Tibial nerve (tissue), 4 donors: ENCODE measurements around the gene NDRG2. TPM values are rescaled to one million over a fixed set of nuclear protein-coding genes. Genes with fewer than 3 reads are reported as not detected.

ENCODE experiments used
- DNase-seq, 2 donors: peaks; one replicate each; pipeline ENCODE4 v3.0.0-alpha.2; 2019; ENCODE audit warnings: low spot score in 2 of 2
- H3K27ac ChIP-seq, 4 donors: fragments of 200-600 bp; sonication (generic) in 3 of 4; one replicate each; pipeline ENCODE4 v1.5.1; 2017 to 2019; ENCODE audit warnings: mild to moderate bottlenecking in 1 of 4
- H3K27me3 ChIP-seq, 2 donors: fragments of 200-600 bp; sonication (generic) in 1 of 2; one replicate each; pipeline versions ENCODE4 v1.5.1 to v1.6.0; 2017 to 2019
- H3K36me3 ChIP-seq, 3 donors: fragments of 200-600 bp; sonication (generic); one replicate each; pipeline ENCODE4 v1.5.1; 2018 to 2019
- H3K4me1 ChIP-seq, 4 donors: fragments of 200-600 bp; sonication (generic) in 3 of 4; one replicate each; pipeline ENCODE4 v1.5.1; 2017 to 2019
- H3K4me3 ChIP-seq, 4 donors: fragments of 200-600 bp; sonication (generic) in 3 of 4; one replicate each; pipeline ENCODE4 v1.5.1; 2017 to 2019; ENCODE audit warnings: mild to moderate bottlenecking in 1 of 4, moderate library complexity in 1 of 4
- H3K9me3 ChIP-seq, 4 donors: fragments of 200-600 bp; sonication (generic) in 3 of 4; one replicate each; pipeline ENCODE4 v1.5.1; 2017 to 2019
- CTCF ChIP-seq, 5 experiments: fragments of 200-600 bp in 3 of 5; fragments of 450-650 bp in 2 of 5; sonication (generic) in 3 of 5; IDR thresholded peaks; one replicate each; pipeline ENCODE4 v1.5.1; 2016 to 2019; ENCODE audit warnings: antibody characterized with exemption in 5 of 5, mild to moderate bottlenecking in 3 of 5, moderate library complexity in 2 of 5
- EP300 ChIP-seq, 2 donors: sonication (generic); formaldehyde crosslinking; IDR thresholded peaks; one replicate each; pipeline ENCODE4 v1.6.1; 2017; ENCODE audit warnings: antibody characterized with exemption in 2 of 2, mild to moderate bottlenecking in 1 of 2
- POLR2A ChIP-seq, 2 donors: fragments of 450-650 bp; IDR thresholded peaks; one replicate each; pipeline ENCODE4 v1.6.1; 2017; ENCODE audit warnings: antibody characterized with exemption in 2 of 2, mild to moderate bottlenecking in 2 of 2, moderate library complexity in 2 of 2
- WGBS, 2 donors: methylation state at CpG; one replicate each; pipeline ENCODE4 v1.1.5; 2018; 5-methylcytosine and 5-hydroxymethylcytosine counted together
- total RNA-seq, 4 donors: library from RNA; depleted of rRNA; stranded (reverse); fragments of >200 nt; gene quantifications; one replicate each; pipeline ENCODE4 v1.1.0, GENCODE V29; 2016

The NDRG2 gene
- total RNA-seq, 4 donors from 2014 or later, result 370 to 971 (median 750) TPM

GRCh38 chr14:21023174-21023573 is 1.7 kb downstream of the NDRG2 start:
- DNase-seq, result no peak
- TF ChIP-seq CTCF (IDR thresholded peaks at IDR 0.05), result no peak
- no peak for TF ChIP-seq EP300 (IDR thresholded peaks at IDR 0.05)
- TF ChIP-seq POLR2A (IDR thresholded peaks at IDR 0.05), result no peak
- Histone ChIP-seq H3K36me3 (peaks cover 0 to 42% (median 2%) of the 10 kb centered on the region in 3 donors), H3K27me3 (no peaks in the 10 kb centered on the region), H3K9me3 (no peaks in the 10 kb centered on the region), H3K4me1 (peaks cover 0 to 82% (median 15%) of the 10 kb centered on the region in 4 donors), H3K27ac (peak overlapping the region; percentile 92 to 99 (median 96)), H3K4me3 (peak overlapping the region; percentile 65 to 76 (median 75))
- WGBS, 2 donors, result 13 to 29% methylated on average over 5 to 7 of the region's 7 CpGs

DNA sequence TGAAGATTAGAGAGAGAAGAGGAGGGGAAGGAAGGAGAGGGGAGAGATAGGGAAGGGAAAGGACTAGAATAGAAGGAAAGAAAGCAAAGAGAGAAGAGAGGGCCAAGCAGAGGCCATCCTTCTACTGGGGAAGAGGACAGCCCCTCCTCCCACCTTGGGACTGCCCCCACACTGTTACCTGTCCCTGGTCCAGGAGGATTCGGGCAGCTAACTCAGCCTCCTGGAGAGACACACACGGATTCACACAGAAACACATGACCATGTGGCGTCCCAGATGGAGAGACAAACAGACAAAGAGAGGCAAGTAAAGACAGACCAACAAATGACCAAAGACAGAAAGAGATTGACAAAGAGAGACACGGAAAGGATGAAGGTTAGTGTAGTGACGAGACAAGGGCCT is 2.2 kb downstream of the NDRG2 start:
- Histone ChIP-seq H3K27ac (peak overlapping the region; percentile 92 to 99 (median 96)), H3K27me3 (no peaks in the 10 kb centered on the region), H3K9me3 (no peaks in the 10 kb centered on the region), H3K4me1 (peaks cover 0 to 83% (median 15%) of the 10 kb centered on the region in 4 donors), H3K4me3 (peak overlapping the region; percentile 65 to 76 (median 75)), H3K36me3 (peaks cover 0 to 47% (median 2%) of the 10 kb centered on the region in 3 donors)
- no peak for TF ChIP-seq CTCF (IDR thresholded peaks at IDR 0.05)
- TF ChIP-seq POLR2A (IDR thresholded peaks at IDR 0.05), result no peak
- TF ChIP-seq EP300 (IDR thresholded peaks at IDR 0.05), result no peak
- 33 to 55% methylated on average over 5 of the region's 5 CpGs for WGBS, 2 donors
- DNase-seq, result no peak

- H3K27ac ChIP-seq, result peak overlapping the region in 3 of 4 donors; percentile 11 to 99 (median 99)
- peaks cover 0 to 63% (median 2%) of the 10 kb centered on the region in 3 donors for H3K36me3 ChIP-seq
- H3K9me3 ChIP-seq, result no peaks in the 10 kb centered on the region
- TF ChIP-seq POLR2A (IDR thresholded peaks at IDR 0.05), result no peak
- TF ChIP-seq CTCF (IDR thresholded peaks at IDR 0.05), result no peak
- no peak for TF ChIP-seq EP300 (IDR thresholded peaks at IDR 0.05)
- DNase-seq, result no peak
- H3K4me1 ChIP-seq, result peaks cover 0 to 78% (median 5%) of the 10 kb centered on the region in 4 donors
- H3K27me3 ChIP-seq, result no peaks in the 10 kb centered on the region
- no peak overlapping the region for H3K4me3 ChIP-seq
- WGBS, 2 donors, result 74 to 76% methylated on average over 5 of the region's 5 CpGs
Measured at GRCh38 chr14:21020977-21021545, 3.8 kb downstream of the NDRG2 start.

GRCh38 chr14:21019366-21019765 is 5.5 kb downstream of the NDRG2 start:
- Histone ChIP-seq H3K27me3 (no peaks in the 10 kb centered on the region), H3K4me3 (no peak overlapping the region), H3K4me1 (peaks cover 0 to 90% (median 9%) of the 10 kb centered on the region in 4 donors), H3K36me3 (peaks cover 0 to 65% (median 2%) of the 10 kb centered on the region in 3 donors), H3K9me3 (no peaks in the 10 kb centered on the region), H3K27ac (peak overlapping the region in 1 of 4 donors; percentile 62)
- TF ChIP-seq CTCF (IDR thresholded peaks at IDR 0.05) (no peak), POLR2A (IDR thresholded peaks at IDR 0.05) (no peak), EP300 (IDR thresholded peaks at IDR 0.05) (no peak)
- no peak for DNase-seq
- 27 to 48% methylated on average over 1 of the region's 1 CpG for WGBS, 2 donors

GRCh38 chr14:21018781-21019180 is 6.1 kb downstream of the NDRG2 start:
- Histone ChIP-seq H3K4me3 (no peak overlapping the region), H3K27ac (peak overlapping the region in 1 of 4 donors; percentile 62), H3K4me1 (peaks cover 0 to 88% (median 9%) of the 10 kb centered on the region in 4 donors), H3K9me3 (no peaks in the 10 kb centered on the region), H3K27me3 (no peaks in the 10 kb centered on the region), H3K36me3 (peaks cover 0 to 65% (median 2%) of the 10 kb centered on the region in 3 donors)
- 86 to 96% methylated on average over 3 of the region's 3 CpGs for WGBS, 2 donors
- DNase-seq, result no peak
- TF ChIP-seq POLR2A (IDR thresholded peaks at IDR 0.05), result no peak
- TF ChIP-seq EP300 (IDR thresholded peaks at IDR 0.05), result no peak
- TF ChIP-seq CTCF (IDR thresholded peaks at IDR 0.05), result no peak
